GM21423 (cell line): ENCODE data around the gene NKX2-3.

Experiments
- ATAC-seq: cut with Tn5 transposase; IDR thresholded peaks from one replicate; pipeline ENCODE4 v1.9.1; 2021; ENCODE audit warnings: mild to moderate bottlenecking, moderate library complexity; ENCODE audit not compliant: unreplicated experiment

Gene NKX2-3

GRCh38 chr10:99573790-99574189, 41.0 kb downstream of the NKX2-3 start:
- no peak for ATAC-seq

GRCh38 chr10:99579971-99580370, 47.2 kb downstream of the NKX2-3 start:
- no peak for ATAC-seq

- no peak for ATAC-seq
These were observed 49.6 kb downstream of the NKX2-3 start for GRCh38 chr10:99582255-99582770.

- no peak for ATAC-seq
These were observed 50.9 kb downstream of the NKX2-3 start for GRCh38 chr10:99583687-99584086.
